ENCODE data around the gene ZNF205.
"Not testable (repeated sequence)": the region's sequence is repeated elsewhere in the genome, so short reads cannot be mapped to it uniquely, and the experiment has no call there.

The ZNF205 gene

GRCh38 chr16:3158510-3159314 lies 46.3 kb downstream of the ZNF205 start:
- H3K4me3 ChIP-seq (replicated peaks in 1 of 2; ENCODE audit: low read depth in 2 of 2, low read length in 2 of 2): peak overlapping the region; percentile 60 to 70
- DNase-seq (ENCODE audit: low read depth in 2 of 2): peak; percentile 87 to 91
- peak; percentile 1 for TF ChIP-seq CTCF (IDR thresholded peaks at IDR 0.05; ENCODE audit: low read depth, low read length)

DNA sequence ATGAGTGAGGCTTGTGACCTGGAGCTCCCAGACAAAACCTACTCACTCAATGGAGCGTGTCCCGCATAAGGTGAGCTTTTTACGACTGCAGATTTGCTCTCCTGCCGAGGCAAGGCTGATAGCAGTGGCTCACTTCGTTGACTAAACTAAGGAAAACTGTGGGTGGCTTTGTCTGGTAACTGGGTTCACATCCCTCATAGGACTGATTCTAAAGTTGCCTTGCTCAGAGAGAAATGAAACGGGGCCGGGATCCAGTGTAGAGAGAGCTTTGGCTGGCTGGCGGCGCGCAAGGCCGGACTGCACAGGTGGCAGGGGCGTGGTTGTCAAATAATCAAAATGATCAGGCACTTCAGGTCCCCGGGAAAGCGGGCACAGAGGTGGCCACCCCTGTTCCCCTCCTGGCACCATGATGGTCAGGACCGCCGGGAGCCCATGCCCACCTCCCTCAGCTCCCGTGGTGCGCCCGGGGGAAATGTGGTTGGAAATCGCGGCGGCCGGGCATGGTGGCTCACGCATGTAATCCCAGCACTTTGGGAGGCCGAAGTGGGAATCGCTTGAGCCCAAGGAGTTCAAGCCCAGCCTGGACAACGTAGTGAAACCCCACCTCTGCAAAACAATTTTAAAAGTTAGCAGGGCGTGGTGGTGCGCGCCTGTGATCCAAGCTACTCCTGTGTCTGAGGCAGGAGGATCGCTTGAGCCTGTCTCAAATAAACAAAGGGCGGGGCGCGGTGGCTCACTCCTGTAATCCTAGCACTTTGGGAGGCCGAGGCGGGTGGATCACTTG lies 49.0 kb downstream of the ZNF205 start:
- no peak for DNase-seq (ENCODE audit: low read depth in 2 of 2)
- no peak overlapping the region for H3K4me3 ChIP-seq (replicated peaks in 1 of 2; ENCODE audit: low read depth in 2 of 2, low read length in 2 of 2)
- TF ChIP-seq CTCF (IDR thresholded peaks at IDR 0.05; ENCODE audit: low read depth, low read length): no peak

- no peak overlapping the region for H3K4me3 ChIP-seq (replicated peaks in 1 of 2; ENCODE audit: low read depth in 2 of 2, low read length in 2 of 2)
- DNase-seq (ENCODE audit: low read depth in 2 of 2): no peak
- TF ChIP-seq CTCF (IDR thresholded peaks at IDR 0.05; ENCODE audit: low read depth, low read length): no peak
These were observed 52.0 kb downstream of the ZNF205 start for GRCh38 chr16:3164121-3164991.

DNA sequence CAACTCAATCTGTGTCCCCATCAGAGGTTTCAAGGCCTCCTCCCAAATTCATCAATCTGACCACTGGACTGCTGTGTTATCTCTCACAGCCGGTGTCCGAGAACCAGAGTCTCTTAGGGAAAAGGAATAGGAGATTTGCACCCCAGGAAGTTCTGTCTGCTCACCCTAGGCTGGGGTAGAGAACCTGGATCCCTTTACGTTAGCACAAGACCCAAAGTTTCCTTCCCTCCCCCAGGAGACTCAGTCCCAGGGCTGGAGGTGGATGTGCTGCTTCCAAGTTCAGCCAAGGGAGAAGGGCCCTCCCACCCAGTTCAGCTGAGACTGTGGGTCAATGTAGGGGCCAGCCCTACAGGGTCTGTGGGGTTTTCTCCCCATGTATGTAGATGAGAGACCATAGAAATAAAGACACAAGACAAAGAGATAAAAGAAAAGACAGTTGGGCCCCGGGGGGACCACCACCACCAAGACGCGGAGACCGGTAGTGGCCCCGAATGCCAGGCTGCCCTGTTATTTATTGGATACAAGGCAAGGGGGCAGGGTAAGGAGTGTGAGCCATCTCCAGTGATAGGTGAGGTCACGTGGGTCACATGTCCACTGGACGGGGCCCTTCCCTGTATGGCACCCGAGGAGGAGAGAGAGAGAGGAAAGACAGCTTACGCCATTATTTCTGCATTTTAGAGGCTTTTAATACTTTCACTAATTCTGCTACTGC lies 52.9 kb downstream of the ZNF205 start:
- TF ChIP-seq CTCF (IDR thresholded peaks at IDR 0.05; ENCODE audit: low read depth, low read length): no peak
- no peak overlapping the region for H3K4me3 ChIP-seq (replicated peaks in 1 of 2; ENCODE audit: low read depth in 2 of 2, low read length in 2 of 2)
- DNase-seq (ENCODE audit: low read depth in 2 of 2): no peak

DNA sequence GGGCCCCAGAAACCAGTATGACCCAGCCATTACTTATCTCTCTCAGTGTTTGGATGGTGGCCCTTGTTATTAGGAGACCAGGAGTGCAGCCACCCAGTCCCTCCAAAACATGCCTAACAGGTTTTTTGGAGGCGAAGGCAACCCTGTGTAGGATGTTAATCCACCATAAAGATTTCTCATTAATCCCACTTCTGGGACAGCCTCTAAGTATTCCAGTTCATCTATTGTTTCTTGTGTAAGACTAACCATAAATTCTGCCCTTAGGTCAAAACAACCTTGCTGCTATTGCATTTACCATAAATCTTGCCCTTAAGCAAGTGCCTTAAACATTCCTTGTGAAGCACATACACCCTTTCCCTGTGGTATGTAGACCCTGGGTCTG lies 54.1 kb downstream of the ZNF205 start:
- TF ChIP-seq CTCF (IDR thresholded peaks at IDR 0.05; ENCODE audit: low read depth, low read length): no peak
- DNase-seq (ENCODE audit: low read depth in 2 of 2): no peak
- no peak overlapping the region for H3K4me3 ChIP-seq (replicated peaks in 1 of 2; ENCODE audit: low read depth in 2 of 2, low read length in 2 of 2)

- DNase-seq (ENCODE audit: low read depth in 2 of 2); H3K4me3 ChIP-seq (replicated peaks in 1 of 2; ENCODE audit: low read depth in 2 of 2, low read length in 2 of 2): not testable (repeated sequence)
These were observed 56.3 kb downstream of the ZNF205 start for GRCh38 chr16:3168729-3169128.

All from cardiac fibroblast (primary cell).